GM19468 (cell line): ENCODE measurements around the gene MCF2L2.

Experiments
- ATAC-seq: cut with Tn5 transposase; IDR thresholded peaks from one replicate; pipeline ENCODE4 v1.9.1; 2021; ENCODE audit warnings: mild to moderate bottlenecking, moderate library complexity, moderate number of reproducible peaks; ENCODE audit not compliant: unreplicated experiment; ENCODE audit errors: extremely low read depth

The MCF2L2 gene

GRCh38 chr3:183278479-183279088, 149.8 kb downstream of the MCF2L2 start:
- ATAC-seq, result no peak

DNA sequence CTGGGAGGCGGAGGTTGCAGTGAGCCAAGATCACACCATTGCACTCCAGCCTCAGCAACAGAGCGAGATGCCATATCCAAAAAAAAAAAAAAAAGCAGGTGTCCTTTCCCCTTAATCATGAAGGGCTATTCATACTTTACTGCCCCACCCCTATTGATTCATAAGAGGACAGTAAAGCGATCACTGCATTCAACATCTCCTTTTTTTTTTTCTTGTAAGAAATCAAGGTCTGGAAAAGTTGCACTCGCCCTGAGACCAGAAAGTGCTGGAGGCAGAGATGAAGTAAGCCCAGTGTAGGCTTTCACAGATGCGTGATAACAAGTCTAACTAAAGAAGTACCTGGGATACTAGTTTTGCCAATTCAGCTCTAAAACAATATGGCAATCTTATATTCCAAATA, 151.2 kb downstream of the MCF2L2 start:
- no peak for ATAC-seq

DNA sequence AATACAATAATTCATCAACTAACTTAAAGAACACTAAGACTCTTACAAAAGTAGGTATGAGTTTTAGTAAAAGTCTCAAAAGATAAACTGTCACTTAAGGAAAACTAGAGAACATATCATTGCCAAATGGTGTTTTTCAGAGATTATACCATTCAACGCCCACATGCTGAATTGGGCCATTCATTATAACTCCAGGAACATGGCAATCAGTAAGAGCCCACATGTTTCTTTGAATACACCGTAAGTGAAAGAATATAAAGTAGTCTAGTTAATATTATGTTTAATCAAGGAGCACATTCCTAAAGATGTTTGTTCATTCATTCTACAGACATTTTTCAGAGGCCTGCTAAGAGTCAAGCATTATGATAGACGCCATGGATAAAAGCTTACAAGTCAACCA, 152.5 kb downstream of the MCF2L2 start:
- ATAC-seq, result no peak

GRCh38 chr3:183275418-183275817, 153.0 kb downstream of the MCF2L2 start:
- no peak for ATAC-seq

GRCh38 chr3:183274609-183275008, 153.8 kb downstream of the MCF2L2 start:
- no peak for ATAC-seq

GRCh38 chr3:183272791-183273190, 155.6 kb downstream of the MCF2L2 start:
- no peak for ATAC-seq

DNA sequence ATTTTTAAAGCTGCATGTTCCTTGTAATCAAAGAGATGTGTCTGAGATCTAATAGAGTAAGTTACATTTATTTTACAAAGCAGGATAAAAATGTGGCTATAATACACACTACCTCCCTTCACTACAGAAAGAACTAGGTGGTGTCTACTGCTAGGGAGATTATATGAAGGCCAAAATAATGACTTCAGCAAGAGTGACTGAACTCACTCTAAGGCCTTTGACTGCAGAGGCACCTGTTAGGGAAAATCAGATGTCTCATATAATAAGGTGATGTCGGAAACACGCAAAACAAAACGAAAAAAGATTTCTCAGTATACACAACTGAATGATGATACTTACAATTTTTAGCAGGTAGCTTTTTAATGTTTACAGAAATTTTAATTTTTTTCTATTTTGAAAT, 156.3 kb downstream of the MCF2L2 start:
- ATAC-seq, result no peak

GRCh38 chr3:183270344-183270743, 158.1 kb downstream of the MCF2L2 start:
- ATAC-seq, result no peak

- ATAC-seq, result no peak
Observed at GRCh38 chr3:183269345-183269744, 159.1 kb downstream of the MCF2L2 start.

- no peak for ATAC-seq
Observed at GRCh38 chr3:183268366-183268765, 160.1 kb downstream of the MCF2L2 start.

- ATAC-seq, result no peak
Observed at GRCh38 chr3:183267140-183267539, 161.3 kb downstream of the MCF2L2 start.

DNA sequence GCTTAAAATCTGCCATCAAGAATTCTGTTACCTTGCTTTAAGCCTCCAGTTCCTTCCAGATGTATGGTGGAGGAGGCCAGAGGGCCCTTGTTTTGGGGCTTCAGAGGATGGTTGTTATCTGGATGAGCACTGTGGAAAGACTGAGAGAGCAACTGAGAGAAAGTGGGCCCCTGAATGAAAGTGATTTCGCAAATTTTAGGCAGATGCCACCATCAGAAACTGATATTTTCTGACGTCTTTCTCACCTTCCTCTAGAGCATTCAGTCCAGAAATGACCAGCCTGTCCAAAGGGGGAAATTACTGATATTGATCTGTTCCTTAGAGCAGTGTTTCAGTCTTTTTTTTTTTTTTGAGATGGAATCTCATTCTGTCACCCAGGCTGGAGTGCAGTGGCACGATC, 162.0 kb downstream of the MCF2L2 start:
- ATAC-seq, result no peak

DNA sequence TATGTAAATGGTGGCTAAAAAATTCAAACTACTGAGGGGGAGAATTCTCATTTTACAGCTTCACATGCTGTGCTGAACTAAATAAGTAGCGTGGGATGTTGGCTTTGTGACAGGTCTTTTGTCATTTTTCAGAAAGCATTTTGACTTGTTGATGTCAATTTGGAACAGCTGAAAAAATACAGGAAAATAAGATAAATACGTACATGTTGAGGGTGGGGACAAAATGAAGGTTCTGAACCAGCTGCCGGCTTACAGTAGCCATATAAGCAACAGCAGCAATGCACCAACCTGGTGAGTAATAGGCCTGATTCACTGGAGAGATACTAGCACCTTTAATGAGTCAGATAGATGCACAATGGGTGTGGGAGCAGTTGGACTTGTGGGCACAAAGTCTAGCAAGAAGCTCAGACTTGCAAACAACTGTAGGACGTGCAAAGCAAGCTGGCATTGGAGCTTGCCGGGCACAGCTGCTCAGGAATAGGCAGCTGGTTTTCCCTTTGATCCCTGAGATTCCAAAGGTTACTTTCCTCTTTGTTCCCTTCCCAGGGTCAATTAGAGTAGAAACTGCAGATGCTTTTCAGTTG, 162.5 kb downstream of the MCF2L2 start:
- no peak for ATAC-seq

GRCh38 chr3:183265157-183265642, 163.2 kb downstream of the MCF2L2 start:
- ATAC-seq, result no peak

- no peak for ATAC-seq
Observed at GRCh38 chr3:183264268-183264667, 164.2 kb downstream of the MCF2L2 start.

GRCh38 chr3:183262875-183263378, 165.5 kb downstream of the MCF2L2 start:
- ATAC-seq, result no peak

- ATAC-seq, result no peak
Observed at GRCh38 chr3:183261151-183261724, 167.2 kb downstream of the MCF2L2 start.

GRCh38 chr3:183260167-183260904, 168.1 kb downstream of the MCF2L2 start:
- no peak for ATAC-seq

DNA sequence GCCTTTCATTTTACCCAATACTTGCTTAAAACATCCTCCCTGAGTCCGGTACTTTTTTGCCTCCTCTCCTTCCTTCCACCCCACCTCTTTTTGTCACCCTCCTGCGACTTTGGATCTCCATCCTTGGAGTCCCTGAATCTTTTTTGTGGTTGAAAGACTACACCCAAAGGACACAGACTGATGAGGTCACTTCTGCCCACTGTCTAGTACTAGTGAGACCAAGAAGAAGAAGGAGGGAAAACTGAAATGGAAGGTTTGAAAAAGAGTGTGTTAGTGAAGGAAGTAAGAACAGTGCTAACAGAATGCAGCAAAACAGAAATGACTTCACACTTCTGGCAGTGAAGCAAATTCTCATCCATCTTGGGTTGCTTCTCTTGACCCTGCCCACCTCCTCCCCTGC, 168.8 kb downstream of the MCF2L2 start:
- no peak for ATAC-seq

- no peak for ATAC-seq
Observed at GRCh38 chr3:183259087-183259486, 169.3 kb downstream of the MCF2L2 start.

DNA sequence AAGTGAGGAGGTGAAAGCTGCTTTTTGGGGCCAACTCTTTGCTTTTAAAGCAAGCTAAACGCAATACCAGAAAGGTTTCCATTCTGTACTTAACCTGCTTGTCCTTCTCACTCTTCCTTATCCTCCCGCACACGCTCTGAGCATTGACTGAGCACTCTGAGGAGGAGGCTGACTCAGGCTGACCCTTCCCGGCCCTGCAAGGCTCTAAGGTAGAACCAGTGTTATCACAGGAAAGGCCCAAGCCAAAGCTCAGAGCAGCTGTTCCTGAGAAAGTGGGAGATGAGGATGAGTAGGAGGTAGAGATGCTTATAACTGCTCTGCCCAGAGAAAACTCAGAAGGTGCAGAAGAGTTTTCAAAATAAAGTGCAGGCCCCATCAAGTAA, 173.1 kb downstream of the MCF2L2 start:
- no peak for ATAC-seq
